ENCODE data around the gene PRKCH.

GRCh38 chr14:61542848-61543790, 221.7 kb downstream of the PRKCH start:
- TF ChIP-seq, protein P1, sequence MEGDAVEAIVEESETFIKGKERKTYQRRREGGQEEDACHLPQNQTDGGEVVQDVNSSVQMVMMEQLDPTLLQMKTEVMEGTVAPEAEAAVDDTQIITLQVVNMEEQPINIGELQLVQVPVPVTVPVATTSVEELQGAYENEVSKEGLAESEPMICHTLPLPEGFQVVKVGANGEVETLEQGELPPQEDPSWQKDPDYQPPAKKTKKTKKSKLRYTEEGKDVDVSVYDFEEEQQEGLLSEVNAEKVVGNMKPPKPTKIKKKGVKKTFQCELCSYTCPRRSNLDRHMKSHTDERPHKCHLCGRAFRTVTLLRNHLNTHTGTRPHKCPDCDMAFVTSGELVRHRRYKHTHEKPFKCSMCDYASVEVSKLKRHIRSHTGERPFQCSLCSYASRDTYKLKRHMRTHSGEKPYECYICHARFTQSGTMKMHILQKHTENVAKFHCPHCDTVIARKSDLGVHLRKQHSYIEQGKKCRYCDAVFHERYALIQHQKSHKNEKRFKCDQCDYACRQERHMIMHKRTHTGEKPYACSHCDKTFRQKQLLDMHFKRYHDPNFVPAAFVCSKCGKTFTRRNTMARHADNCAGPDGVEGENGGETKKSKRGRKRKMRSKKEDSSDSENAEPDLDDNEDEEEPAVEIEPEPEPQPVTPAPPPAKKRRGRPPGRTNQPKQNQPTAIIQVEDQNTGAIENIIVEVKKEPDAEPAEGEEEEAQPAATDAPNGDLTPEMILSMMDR (IDR thresholded peaks at IDR 0.05), result no peak
- TF ChIP-seq POLR2A (IDR thresholded peaks at IDR 0.05), result no peak
